CD4-positive, alpha-beta T cell treated with Interleukin-10 for 1 hour (primary cell): ENCODE data around the gene ALDH3A2.
"Not testable (repeated sequence)": the region's sequence is repeated elsewhere in the genome, so short reads cannot be mapped to it uniquely, and the experiment has no call there.

Experiments
- DNase-seq: peaks from one replicate; pipeline ENCODE4 v3.0.0-alpha.2; 2020

The ALDH3A2 gene

DNA sequence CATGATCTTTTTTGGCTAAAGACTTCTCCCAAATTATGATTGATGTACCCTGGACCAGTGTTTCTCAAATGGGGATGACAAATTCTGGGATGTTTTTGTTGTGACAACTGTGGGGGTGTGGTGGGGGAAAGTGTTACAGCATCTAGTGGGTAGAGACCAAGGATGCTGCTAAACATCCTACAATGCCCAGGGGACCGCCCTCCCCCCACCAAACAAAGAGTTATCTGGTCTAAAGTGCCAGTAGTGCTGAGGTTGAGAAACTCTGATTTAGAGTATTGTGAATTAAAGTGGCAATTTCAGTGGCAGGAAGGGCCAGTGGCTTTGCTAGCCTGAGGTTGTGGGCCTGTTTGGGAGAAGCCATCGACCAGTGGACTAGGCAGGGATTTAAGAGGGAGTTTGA is 34.6 kb downstream of the ALDH3A2 start:
- no peak for DNase-seq

GRCh38 chr17:19684909-19685580 is 36.5 kb downstream of the ALDH3A2 start:
- not testable (repeated sequence) for DNase-seq

DNA sequence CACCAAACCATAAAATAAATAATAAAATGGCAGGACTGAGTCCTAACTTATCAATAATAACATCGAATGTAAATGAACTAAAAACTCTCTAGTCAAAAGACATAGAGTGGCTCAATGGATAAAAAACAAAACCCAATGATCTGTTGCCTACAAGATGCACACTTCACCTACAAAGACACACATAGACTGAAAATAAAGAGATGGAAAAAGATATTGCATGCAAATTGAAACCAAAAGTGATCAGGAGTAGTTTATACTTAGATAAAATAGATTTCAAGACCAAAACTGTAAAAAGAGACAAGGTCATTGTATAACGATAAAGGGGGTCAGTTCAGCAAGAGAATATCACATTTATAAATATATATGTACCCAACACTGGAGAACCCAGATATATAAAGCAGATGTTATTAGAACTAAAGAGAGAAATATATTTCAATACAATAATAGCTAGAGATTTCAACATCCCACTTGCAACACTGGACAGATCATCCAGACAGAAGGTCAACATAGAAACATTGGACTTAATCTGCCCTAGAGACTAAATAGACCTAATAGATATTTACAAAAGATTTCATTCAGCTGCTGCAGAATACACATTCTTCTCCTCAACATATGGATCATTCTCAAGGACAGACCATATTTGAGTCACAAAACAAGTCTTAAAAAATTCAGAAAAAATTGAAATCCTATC is 38.0 kb downstream of the ALDH3A2 start:
- DNase-seq: no peak

DNA sequence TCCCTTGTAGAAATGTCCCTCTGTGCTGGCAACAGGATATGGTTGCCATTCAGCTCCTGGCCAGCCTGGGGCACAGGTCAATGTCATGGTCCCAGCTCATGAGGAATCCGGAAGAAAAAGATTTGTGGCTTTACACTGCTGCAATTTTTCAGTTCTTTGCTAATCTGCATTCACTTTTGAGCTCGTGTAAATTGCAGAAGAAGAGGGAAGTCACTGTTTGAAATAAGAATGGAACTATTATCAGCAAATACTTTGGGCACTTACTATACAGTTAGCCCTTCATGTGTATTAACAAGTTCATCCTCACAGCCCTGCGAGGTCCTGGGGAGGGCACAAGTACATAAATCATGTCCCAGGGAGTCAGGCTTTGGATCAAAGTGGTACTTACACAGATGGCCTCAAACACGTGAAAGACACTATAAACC is 53.7 kb downstream of the ALDH3A2 start:
- DNase-seq: no peak

GRCh38 chr17:19703106-19703827 is 54.7 kb downstream of the ALDH3A2 start:
- no peak for DNase-seq

- no peak for DNase-seq
Measured at GRCh38 chr17:19703828-19704613, 55.5 kb downstream of the ALDH3A2 start.

DNA sequence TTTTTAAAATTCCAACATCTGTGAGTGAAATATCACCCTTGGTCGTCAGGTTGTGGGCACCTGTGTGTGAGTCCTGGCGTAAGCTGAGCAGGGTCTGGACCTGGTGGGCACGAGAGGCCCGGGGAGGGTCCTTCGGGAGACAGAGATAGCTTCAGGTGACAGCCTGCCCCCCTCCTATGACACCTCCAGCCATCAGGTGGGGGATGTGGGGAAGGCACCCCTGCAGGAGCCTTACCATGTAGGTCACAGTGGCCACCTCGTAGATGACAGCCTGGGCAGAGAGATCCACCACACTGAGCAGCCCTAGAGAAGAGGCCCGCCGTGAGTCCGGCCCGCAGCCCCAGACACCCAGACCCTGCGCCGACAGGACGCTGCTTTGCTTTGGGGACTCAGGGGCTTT is 56.6 kb downstream of the ALDH3A2 start:
- no peak for DNase-seq

GRCh38 chr17:19705771-19706770 is 57.5 kb downstream of the ALDH3A2 start:
- no peak for DNase-seq

DNA sequence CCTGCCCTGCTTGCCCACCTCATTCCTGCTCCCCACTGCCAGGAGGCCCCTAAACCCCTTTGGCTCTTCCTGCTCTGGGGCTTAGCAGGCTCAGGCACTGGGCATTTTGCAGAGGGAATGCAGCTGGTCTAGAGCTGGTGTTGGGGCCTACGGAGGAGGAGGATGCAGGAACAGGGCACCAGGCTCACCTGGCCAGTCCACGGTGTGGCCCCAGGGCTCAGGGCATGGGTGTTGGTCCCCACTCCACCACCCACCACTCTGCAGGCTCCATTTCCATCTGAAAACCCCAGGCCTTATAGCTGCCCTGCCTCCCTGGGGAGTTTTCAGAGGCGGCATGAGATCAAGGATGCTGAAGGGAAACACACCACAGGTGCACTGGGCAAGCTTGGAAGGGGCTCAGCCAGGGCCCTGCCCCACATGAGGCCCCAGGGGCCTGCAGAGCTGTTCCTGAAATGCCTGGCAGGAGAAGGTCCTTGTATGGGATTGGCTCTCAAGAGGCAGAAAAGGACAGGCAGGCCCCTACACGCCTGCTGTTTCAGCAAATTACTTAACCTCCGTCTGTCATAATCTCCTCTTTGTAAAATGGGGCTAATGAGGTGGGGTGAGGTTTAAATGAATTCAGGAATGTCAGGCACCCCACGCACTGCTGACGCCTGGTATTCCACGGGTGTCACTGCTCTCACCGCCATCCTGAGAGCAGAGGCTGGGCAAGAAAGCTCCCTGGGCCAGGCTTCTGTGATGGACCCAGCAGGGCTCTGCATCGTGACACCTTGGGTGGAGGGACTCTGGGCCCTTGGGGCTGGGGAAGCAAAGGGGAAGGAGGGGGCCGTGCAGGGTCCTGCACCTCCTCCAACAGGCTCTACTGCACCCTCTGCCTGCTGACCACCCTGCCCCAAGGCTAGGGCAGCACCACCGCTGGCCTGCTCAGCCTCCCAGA is 58.5 kb downstream of the ALDH3A2 start:
- DNase-seq: no peak

DNA sequence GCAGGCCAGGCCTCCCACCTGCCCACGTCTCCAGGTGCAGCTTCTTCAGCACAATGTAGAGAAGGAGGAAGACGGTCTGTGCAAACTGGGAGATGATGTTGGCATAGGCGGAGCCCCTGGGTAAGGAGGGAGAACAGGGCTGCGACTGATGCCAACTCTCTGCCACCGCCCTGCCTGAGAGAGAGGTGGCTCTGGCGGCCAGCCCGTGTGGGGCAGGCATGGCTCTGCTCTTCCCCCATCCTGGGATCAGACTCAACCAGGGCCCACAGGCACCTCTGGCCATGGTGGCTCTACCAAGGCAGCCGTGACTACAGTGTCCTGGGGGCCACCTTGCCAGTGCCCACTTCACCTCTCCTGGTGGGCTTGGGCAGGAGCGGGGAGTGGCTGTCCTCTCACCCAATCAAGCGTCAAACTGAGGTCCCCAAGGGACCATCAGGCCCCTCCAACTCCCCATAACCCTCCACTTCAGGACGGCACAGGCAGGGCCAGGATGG is 59.2 kb downstream of the ALDH3A2 start:
- DNase-seq: no peak

DNA sequence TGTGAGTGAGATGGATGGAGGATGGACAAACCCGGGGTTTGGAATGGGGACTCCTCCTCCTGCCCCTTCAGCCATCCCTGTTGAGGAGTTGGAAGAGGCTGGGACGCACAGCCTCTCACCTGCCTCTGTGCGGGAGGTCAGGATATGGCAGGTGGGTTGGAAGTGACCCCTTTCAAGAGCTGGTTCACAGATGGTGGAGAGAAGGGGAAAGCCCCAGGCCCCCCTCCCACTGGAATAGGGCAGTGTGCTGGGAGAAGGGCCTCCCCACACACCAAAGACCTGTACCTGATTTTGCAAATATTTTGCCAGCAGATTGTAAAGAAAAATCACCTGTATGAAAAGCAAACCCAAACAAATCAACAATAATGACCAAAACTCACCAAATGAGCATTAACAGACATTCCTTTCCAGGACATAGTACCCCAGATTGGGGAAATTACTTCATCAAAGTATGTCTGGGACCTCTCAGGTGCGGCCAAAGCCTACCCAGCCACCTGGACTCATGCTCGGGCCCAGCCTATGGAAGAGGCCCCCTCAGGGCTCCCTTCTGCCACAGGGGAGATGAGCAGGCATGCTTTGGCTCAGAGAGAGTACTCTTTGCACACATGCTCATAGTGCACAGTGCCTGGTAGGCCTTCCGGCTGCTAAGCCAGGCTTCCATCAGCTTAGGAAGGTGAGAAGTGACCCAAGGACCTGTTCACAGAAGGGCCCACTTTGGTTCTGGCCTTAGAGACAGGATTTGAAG is 60.1 kb downstream of the ALDH3A2 start:
- DNase-seq: no peak

DNA sequence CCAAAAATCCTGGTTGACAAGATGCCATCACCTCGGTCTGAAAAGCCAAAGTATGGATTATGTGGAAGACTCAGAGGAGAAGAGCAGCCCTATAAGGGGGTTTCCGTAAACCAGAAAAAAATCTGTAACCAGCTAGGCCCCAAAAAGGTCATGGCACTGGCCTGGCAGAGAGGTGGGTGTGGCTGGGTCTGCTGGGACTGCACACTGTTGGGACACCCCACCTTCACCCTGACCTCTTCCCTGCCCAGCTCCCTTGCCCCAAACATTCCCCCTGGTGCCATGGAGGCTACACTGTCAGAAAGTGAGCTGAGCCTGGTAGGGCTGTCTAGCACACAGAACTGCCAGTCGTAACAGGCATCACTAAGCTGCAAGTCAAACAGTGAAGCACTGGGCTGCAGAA is 61.3 kb downstream of the ALDH3A2 start:
- DNase-seq: no peak

GRCh38 chr17:19712436-19713004 is 64.0 kb downstream of the ALDH3A2 start:
- DNase-seq: no peak

DNA sequence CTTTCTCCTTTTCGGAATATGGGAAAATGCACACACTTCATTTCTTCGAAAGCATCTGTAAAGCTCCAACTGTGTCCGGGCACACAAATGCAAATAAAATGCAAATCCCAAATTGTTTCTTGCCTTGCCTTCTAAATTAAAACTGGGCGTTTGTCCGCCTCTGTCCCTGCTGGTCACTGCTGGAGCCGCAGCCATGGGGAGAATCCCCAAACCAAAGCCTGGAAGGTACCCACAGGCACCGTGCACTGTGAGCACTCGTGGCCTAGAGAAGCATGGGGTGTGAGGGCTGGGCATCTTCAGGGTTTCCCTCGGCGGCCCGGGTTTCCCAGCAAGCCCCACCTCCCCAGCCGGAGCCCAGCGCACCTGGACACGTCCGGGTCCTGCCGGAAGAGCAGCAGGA is 64.9 kb downstream of the ALDH3A2 start:
- DNase-seq: no peak

DNA sequence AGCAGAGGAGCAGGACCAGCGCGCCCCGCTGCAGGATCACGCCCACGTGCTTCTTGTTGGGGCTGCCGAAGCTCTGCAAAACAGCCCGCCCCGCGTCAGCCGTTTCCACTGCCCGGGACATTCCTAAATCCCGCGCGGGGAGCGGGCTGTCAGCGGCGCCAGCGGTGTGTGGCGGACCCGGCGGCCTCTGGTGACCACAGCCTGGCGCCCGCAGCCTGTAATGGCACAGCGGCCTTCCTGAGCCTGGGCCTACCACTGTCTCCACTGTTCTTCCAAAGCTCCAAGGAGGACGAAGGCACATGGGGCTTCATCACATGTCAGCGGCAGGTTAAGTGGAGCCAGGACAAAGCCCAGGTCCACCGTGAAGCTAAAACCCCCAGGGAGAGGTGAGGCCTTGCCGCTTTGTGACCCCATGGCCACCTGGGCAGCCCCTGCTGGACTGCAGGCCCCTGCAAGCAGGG is 65.4 kb downstream of the ALDH3A2 start:
- no peak for DNase-seq

GRCh38 chr17:19714542-19715411 is 66.2 kb downstream of the ALDH3A2 start:
- no peak for DNase-seq

GRCh38 chr17:19716108-19717030 is 67.8 kb downstream of the ALDH3A2 start, which contains the start of gene SLC47A2:
Gene SLC47A2, minus strand, starts transcription at chr17:19716584. Its CDS starts 29 bp downstream, at chr17:19716555.
- no peak for DNase-seq
